SK-N-SH treated with all-trans-retinoic acid at 6 μM for 48 hours (cell line): ENCODE results near the gene DMP1.

ENCODE experiments used
- CREB5 ChIP-seq: fragments of 250-450 bp; sonication (Bioruptor Pico); IDR thresholded peaks from 2 replicates; pipeline ENCODE4 v1.5.1; 2020; ENCODE audit warnings: low read depth, mild to moderate bottlenecking, moderate library complexity
- ISL1 ChIP-seq: fragments of 250-450 bp; sonication (Bioruptor Pico); IDR thresholded peaks from 2 replicates; pipeline ENCODE4 v2.1.2; 2022; ENCODE audit warnings: mild to moderate bottlenecking, moderate library complexity
- RARB ChIP-seq: fragments of 250-450 bp; sonication (Bioruptor Pico); IDR thresholded peaks from 2 replicates; pipeline ENCODE4 v1.8.0; 2021; ENCODE audit warnings: mild to moderate bottlenecking, moderate library complexity
- TSHZ2 ChIP-seq: fragments of 250-450 bp; sonication (Bioruptor Pico); IDR thresholded peaks from 2 replicates; pipeline ENCODE4 v1.5.0; 2020; ENCODE audit warnings: mild to moderate bottlenecking, moderate library complexity
- ZFP30 ChIP-seq: fragments of 450-650 bp; formaldehyde crosslinking; IDR thresholded peaks from 2 replicates; pipeline ENCODE4 v1.5.0; 2022; ENCODE audit warnings: mild to moderate bottlenecking, moderate library complexity
- TF ChIP-seq, protein P1 (sequence below): fragments of 250-450 bp; sonication (Bioruptor Pico); IDR thresholded peaks from 2 replicates; pipeline ENCODE4 v1.8.0; 2020; ENCODE audit warnings: mild to moderate bottlenecking, moderate library complexity, borderline replicate concordance

DNA sequence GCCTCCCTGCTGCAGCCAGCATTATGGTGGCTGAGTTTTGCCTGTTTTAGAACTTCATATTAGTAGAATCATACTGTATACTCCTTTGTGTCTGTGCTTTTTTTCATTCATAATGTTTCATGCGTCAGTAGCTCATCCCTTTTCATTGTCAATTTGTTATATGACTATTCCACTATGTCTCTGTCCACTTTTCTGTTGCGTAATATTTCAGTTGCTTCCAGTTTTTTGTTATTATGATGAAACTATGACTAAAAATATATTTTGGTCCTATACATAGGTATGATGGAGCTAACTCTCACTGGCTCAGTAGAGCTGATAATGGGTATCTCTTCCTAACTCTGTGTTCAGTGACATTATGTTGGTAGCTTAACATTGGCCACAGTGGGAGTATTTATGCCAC, 48.3 kb downstream of the DMP1 start:
- TF ChIP-seq CREB5 (CRISPR knock-in tag) (no peak), RARB (CRISPR knock-in tag) (no peak), ISL1 (CRISPR knock-in tag) (no peak), TSHZ2 (CRISPR knock-in tag) (no peak), ZFP30 (CRISPR knock-in tag) (no peak)
- TF ChIP-seq, protein P1, sequence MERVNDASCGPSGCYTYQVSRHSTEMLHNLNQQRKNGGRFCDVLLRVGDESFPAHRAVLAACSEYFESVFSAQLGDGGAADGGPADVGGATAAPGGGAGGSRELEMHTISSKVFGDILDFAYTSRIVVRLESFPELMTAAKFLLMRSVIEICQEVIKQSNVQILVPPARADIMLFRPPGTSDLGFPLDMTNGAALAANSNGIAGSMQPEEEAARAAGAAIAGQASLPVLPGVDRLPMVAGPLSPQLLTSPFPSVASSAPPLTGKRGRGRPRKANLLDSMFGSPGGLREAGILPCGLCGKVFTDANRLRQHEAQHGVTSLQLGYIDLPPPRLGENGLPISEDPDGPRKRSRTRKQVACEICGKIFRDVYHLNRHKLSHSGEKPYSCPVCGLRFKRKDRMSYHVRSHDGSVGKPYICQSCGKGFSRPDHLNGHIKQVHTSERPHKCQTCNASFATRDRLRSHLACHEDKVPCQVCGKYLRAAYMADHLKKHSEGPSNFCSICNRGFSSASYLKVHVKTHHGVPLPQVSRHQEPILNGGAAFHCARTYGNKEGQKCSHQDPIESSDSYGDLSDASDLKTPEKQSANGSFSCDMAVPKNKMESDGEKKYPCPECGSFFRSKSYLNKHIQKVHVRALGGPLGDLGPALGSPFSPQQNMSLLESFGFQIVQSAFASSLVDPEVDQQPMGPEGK (CRISPR knock-in tag): no peak
